ENCODE data around the gene MAGI2. TPM values are rescaled to one million over a fixed set of nuclear protein-coding genes. Genes with fewer than 3 reads are reported as not detected.

MAGI2 gene
- polyA plus RNA-seq, 3 donors = 35.4 to 39.1 (median 36.4) TPM

DNA sequence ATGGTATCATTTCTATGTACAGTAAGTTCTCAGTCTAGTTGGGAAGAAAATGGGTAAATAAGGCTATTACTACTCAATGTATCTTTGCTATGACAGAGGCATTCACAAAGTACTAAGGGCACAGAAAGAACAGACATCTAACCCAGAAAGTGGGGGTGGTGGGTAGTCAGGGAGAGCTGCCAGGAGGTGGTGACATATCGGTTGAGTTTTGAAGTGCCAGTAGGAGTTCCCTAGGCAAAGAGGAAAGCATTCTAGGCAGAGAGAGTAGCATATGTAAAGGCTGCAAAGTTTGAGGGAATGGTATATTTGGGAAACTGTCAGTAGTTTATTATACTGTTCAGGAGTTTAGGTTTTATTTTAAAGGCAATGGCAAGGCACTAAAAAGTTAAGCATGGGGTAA is 1372.1 kb downstream of the MAGI2 start:
- DNase-seq (ENCODE audit: low read depth in 3 of 3, low spot score in 2 of 3) = no peak

DNA sequence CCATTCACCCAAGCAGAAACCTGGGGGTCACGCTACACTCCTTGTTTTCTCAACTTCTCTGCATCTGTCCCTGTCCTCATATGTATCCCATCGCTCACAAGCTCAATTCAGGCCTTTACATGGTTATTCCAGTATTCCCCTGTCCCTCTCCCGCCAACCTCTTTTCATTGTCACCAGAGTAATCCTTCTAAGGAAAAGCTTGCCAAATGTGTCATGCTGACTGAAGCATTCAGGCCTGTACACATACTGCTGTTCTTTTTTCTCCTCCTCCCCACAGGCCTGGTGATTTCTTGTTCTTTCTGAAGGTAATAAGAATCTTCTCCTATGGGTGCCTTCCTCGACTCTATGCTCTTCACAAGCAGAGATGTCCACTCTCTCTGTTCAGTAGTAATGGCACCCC is 1372.7 kb downstream of the MAGI2 start:
- DNase-seq (ENCODE audit: low read depth in 3 of 3, low spot score in 2 of 3) = no peak

DNA sequence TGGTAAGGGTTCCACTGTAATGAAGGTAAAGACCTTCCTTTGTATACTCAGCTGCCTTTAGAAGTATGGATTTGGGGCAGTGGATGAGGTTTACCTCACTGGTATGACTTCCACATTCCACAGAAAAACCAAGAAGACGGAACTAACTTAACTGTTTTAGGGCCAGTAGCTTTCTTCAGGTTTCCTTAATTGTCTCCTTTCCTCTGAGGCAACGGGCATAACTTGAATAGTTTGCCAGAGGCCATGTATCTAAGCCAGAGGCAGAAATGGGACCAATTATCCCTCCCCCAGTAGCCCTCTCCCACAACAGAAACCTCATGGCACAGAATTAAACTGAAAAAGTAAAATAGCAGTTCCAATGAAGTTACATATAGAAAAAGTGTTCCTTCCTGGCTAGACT is 1373.2 kb downstream of the MAGI2 start:
- no peak for DNase-seq (ENCODE audit: low read depth in 3 of 3, low spot score in 2 of 3)

DNA sequence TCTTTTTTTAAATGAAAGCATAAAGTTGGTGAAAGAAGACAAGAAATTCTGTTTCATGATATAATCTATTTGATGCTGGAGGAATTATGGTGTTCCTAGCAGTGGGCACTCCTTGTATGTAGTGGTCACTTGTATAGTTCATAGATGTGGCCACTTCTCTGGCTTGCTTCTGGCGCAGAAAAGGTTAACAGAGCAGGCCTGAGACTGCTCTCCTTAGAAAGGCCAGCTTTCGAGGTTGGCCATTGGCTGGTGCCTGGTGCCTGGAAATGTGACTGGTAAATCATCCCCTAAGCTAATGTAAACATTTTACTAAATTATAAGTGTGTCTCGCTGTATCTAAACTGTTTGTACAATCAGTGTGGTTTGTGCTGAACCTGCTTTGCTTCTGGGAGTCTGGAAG is 1378.8 kb downstream of the MAGI2 start:
- no peak for DNase-seq (ENCODE audit: low read depth in 3 of 3, low spot score in 2 of 3)

DNA sequence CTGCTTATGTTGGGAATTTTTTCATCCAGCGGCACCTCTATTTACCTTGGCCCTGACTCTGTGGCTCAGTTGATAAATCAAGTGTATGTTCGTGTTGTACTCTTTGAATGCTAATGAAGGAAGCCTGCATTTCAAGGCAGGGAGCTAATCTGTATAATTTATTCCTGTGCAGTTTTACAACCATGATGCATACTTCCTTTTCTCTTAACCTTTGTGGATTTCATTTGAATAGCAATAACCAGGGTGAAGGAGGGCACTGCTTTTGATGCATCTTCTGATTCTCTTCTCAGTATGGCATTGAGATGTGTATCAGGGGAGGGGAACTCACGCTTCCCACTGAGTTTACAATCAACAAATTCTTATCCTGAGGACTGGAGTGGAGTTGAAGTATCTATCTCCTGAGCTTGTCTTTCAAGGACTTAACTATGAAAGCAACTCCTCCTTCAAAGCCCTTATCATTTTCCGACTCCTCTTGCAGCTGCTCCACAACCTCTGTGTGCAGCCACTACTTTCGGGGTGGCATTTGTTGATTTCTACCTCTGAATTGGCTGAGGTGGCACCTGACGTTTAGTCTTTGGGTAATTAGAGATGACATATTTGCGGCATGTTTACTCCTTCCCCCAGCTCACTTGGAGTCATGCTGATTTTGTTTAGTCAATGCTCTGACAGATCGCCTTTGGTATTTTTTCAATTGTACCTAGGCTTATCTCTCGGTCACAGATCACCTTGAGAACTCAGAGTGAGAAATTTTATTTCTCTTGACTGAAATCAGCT is 1379.7 kb downstream of the MAGI2 start:
- DNase-seq (ENCODE audit: low read depth in 3 of 3, low spot score in 2 of 3) = no peak

DNA sequence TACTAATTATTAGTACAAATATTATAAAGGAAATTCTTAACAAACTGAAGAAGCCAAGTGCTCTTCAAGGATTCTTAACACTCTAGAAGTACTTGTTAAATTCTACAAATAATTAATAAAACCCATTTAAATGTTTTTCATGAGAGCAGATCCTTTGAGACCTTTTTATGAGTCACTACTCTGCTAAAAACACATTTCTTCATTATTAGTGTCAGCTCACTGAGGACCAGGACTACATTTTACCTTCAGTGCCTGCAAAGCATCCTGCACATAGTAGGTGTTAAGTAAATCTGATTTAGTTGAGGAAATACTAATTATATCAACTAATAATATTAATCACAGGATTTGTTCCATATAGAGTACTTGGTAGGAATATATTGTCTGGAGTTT is 1381.3 kb downstream of the MAGI2 start:
- no peak for DNase-seq (ENCODE audit: low read depth in 3 of 3, low spot score in 2 of 3)

DNA sequence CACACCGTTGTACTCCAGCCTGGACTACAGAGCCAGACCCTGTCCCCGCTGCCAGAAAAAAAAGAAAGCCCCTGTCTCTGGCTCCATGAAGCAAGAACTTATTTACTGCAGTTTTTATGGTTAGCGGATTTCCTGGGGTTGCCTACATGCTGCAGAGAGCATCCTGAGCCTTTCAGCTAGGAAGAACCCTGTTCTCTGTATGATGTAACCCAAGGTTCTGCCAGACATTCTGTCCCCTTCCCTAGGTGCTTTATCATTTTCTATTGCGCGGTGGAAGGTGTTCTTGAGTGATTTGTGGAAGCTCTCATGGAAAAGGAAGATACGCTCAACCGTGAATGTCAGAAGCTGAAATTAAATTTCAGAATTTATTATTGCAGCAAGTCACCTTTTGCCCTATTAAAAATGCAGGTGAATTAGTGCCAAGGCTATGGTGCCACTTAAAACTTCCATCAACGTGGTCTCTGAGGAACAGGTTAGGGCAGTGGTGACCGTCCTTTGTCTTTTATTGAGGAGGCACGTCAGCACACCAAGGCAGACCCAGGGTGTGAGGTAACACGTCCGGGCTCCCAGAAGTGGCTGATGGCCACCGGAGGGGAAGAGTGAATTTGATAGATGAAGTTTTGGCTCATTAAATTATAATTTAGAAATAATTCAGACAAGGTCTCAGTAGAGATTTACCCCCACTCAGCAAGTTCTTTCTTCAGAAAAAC is 1381.8 kb downstream of the MAGI2 start:
- no peak for DNase-seq (ENCODE audit: low read depth in 3 of 3, low spot score in 2 of 3)

DNA sequence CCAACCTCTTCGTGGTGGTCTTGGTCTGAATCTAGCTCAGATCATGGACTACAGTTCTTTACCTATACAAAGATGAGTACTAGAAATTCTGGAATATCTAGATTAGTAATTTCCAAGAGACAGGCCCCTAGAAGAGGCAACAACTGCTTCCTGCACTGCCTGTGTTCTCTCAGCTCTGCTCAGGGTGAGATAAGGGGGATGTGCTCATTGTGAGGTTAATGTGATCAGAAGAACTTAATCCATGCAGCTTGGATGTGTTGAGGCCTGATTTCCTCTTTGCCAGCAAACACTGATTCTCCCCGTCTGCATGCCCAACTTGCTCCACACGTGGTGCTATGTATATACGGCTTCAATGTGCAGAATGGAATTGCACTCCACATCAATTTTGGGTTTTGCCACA is 1386.9 kb downstream of the MAGI2 start:
- no peak for DNase-seq (ENCODE audit: low read depth in 3 of 3, low spot score in 2 of 3)

DNA sequence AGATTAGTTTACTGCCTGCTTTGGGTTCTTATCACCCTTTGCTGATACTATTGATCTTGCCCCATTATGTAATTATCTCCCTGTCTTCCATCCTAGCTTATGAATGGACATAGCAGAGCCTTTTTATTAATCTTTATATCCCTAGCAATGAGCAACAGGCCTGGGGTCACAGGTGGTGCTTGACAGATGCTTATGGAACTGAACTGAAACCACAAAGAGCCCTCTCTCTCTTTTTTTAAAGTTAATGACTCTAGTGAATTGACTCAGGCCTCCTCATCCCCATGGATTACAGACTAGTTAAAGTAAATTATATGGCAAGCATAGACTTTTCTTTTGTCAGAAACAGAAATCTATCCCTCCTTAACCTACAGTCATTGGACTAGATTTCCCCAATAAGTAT is 1389.7 kb downstream of the MAGI2 start:
- no peak for DNase-seq (ENCODE audit: low read depth in 3 of 3, low spot score in 2 of 3)

DNA sequence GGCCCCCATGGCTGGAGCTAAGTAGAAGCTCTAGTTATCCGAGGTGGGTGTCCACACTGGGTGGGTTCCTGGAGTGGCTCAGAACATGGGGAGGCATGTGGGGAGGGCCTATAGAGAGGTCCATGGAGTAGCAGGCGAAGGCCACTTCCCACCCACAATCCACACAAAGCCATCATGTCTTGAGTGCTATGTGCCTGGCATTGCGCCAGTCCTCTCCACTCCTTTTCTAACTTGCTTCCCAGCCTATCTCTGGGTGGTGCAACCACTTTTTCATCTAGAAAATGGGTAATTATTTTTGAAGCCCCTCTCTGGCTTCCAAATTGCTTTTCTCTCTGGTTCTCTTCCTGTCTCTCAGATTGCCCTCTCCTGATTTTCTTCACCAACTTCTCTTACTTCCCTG is 1391.3 kb downstream of the MAGI2 start:
- DNase-seq (ENCODE audit: low read depth in 3 of 3, low spot score in 2 of 3) = no peak

DNA sequence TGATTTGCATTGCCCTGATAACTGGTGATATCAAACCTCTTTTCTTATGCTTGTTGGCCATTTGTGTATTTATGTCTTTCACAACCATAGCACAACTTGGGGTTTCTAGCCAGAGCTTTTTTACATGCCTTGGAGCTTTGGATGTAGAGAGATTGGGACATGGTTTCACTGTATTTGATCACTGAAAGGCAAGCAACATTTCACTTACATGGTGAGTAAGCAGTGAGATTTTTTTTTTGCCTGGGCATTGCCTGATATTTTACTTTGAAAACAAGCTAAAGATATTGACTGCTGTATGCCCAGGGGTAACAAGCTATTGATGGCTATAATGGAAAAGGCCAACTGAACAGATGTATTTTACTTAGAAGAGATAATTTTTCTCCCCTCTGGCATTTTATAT is 1395.9 kb downstream of the MAGI2 start:
- no peak for DNase-seq (ENCODE audit: low read depth in 3 of 3, low spot score in 2 of 3)

DNA sequence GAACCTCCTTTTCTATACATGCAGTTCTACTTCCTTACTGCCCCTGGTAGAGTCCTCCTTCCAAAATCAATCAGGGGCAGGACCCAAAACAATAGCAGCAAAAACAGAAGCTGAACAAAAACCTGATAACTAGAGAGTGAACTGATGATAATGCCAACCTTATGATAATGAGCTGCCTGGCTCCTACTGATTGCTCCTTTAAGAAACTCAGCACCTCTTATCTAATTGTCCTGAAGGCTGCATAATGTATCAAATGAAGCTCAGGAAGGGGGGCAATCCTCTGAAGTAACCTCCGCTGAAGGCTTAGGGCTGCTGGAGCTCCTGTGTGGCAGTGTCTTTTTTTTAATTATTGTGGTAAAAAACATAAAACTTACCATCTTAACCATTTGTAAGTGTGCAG is 1397.9 kb downstream of the MAGI2 start:
- DNase-seq (ENCODE audit: low read depth in 3 of 3, low spot score in 2 of 3) = no peak

DNA sequence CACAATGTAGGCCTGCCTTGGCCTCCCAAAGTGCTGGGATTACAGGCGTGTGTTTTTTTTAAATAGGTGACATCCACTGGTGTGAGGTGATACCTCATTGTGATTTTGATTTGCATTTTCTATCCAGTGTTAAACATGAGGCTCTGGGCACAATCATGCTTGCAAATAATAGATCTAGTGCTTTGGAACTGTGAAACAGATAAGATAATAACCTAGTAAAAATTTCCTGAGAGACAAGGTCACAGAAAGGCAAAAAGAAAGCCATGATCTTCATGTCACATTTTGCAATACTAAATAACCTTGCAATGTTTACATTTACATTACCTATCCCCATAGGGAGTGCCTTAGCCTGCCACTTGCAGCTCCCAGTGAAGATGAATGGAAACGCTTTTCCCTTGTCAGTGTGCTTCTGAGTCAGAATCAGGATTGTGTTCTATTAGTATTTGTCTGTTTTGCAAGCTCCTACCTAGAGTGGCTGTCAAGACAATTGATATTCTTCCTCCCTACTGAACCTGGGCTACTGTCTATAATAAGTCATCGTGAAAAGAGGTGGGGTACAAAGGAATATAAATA is 1398.4 kb downstream of the MAGI2 start:
- DNase-seq (ENCODE audit: low read depth in 3 of 3, low spot score in 2 of 3) = no peak

DNA sequence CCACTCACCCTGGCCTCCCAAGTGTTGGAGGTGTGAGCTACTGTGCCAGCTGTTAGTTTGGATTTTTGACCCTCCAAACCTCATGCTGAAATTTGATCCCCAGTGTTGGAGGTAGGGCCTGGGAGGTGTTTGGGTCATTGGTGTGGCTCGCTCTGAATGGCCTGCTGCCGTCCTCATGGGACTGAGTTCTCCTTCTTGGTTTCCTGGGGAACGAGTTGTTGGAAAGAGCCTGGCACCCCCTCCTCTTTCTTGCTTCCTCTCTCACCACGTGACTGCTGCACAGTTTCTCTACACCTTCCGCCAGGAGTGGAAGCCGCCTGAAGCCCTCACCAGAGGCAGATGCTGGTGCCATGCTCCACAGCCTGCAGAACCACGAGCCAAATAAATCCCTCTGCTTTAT is 1401.4 kb downstream of the MAGI2 start:
- no peak for DNase-seq (ENCODE audit: low read depth in 3 of 3, low spot score in 2 of 3)

DNA sequence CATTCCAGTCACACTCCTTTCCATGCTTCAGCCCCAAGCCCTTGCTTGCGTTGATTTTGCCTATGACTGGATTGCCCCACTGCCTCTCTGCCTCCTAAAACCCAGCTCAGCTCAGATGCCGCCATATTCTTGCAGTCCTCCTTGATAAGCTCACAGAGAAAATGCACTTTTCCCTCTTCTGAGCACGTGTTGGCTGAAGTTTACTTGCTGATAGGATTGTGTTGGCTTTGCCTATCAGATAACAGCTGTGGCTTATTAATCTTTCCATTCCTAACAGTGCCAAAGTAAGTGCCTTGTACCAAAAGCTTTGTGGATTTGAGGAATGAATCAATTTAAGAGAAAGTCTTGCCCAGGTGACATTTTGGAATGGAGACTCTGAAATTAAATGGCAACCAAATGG is 1405.7 kb downstream of the MAGI2 start:
- DNase-seq (ENCODE audit: low read depth in 3 of 3, low spot score in 2 of 3) = no peak

DNA sequence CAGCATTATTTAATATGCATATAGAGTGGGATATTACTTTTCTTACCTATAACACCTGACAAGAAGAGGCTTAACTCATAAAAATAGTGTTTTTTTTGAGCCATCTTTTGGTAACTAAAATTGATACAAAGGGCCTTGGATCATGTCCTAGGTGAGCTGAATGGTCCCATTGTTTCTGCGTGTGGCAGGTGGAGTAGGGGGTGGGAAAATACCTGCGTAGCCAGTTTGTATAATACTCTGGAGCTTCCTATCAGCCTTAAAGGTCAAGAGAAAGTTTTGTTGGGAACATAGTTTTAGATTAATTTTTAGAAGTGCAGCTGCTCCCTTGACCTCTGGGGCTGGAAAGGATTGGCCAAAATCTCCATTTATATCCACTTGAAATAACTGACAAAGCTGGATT is 1410.3 kb downstream of the MAGI2 start:
- DNase-seq (ENCODE audit: low read depth in 3 of 3, low spot score in 2 of 3) = no peak

DNA sequence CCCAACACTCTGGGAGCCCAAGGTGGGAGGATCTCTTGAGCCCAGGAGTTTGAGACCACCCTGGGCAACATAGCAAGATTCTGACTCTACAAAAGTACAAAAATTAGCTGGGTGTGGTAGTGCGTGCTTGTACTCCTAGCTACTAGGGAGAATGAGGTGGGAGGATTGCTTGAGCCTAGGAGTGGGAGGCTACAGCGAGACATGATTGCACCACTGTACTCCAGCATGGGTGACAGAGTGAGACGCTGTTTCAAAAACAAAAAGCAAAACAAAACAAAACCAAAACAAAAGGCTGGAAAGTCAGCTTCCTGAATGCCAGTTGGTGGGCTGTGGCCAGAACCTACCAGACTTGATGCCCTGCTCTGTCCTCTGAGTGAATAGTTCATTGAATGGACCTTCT is 1412.0 kb downstream of the MAGI2 start:
- DNase-seq (ENCODE audit: low read depth in 3 of 3, low spot score in 2 of 3) = no peak

DNA sequence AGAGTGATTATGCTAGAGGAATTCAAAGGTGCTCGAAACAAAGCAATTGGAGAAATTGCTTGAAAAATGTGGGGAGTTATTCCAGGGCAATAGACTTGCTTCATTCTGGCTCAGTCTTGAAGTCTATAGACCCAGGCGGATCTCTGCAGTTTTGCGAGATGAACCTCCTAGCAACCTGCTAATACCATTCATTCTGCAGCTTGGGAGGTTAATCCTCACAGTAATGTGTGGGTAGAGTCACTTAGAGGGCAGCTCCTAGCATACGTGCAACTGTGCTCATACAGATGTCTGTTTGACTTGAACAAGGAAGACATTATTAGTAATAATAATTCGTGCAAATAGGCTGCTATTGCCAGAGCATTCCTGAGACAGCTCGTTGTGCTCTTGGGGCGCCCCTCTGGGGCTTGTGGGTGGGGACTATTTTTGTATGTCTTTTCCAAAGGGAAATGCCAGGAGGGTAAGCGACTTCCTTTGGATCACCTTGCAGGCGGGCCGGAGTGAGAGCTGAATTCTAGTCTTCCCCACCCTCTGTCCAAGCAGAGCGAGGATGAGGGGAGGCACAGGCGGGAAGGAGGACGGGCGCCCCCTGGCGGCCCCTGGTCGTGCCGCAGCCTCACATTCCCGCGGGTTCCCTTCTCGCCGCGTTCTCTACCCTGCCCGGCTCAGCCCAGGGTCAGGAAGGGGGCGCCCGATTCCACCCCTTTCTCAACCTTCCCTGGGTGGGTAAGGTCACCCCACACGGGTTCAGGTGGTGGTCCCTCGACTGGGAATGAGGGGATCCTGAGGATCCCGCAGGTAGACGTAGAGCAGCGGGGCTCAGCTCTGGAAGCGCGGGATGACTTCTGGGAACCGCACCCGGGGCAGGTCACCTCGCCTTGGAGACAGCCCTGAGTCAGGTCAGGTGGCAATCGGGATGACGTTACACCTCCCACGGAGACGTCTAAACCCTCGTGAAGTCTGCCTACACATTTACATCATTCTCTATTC is 1413.4 kb downstream of the MAGI2 start:
- no peak for DNase-seq (ENCODE audit: low read depth in 3 of 3, low spot score in 2 of 3)

DNA sequence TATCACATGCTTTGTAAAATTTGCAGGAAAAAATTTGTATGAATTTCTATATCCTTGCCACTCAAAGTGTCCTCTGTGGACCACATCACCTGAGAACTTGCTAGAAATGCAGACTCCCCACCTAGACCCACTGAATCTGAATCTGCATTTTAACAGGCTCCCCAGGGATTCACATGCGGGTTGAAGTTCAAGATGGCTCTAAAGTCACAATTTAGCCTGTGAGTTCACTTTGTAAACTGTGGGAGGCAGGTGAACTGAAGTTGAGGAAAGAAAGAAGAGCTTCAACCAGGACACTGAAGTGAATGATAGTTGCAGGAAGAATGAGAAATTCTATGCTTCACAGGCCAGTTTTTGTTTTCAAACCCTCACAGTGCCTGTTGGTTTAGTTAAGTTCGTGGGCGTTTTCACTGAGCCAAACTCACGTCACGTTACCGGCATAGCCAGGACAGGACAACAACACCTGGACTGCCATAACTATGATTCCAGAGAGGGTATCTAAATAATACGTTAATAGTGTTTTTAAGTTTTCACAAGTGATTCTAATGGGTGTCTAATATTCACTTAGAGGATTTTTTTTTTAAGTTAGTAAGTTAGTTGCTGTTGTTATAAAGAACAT is 1414.9 kb downstream of the MAGI2 start:
- no peak for DNase-seq (ENCODE audit: low read depth in 3 of 3, low spot score in 2 of 3)

DNA sequence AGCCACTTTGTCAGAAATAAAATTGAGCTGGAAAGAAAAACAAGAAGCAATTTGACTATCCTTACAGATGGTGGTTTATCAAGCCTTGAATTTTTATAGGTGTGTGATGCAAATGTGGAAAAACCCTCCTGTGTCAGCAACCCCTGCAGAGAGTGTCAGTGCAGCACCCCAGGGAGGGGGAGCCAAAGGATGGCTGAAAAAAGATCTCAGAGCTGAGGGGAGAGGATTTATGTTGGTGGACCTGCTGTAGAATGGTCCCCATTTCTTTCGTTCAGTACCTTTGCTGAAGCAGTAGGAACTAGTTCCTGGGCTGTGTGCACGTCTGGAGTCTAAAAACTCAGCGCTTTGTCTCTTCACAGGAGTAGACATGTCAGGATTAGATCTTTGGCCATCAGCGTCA is 1415.9 kb downstream of the MAGI2 start:
- DNase-seq (ENCODE audit: low read depth in 3 of 3, low spot score in 2 of 3) = no peak

DNA sequence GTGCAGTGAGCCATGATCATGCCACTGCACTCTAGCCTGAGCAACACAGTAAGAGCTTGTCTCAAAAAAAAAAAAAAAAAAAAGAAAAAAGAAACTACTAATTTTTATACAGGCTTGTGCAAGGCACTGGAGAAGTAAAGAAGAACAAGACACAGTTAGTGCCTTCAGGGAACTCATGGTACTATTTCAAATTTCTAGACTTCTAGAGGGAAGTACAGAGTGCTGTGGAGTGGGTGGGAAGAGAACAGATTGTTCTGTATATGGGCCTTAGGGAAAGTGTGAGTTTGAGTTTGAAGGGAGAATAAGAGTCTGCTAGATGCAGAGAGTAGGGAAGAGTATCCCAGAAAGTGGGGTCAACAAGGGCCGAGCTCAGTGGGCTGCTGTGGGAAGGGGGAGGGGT is 1420.1 kb downstream of the MAGI2 start:
- DNase-seq (ENCODE audit: low read depth in 3 of 3, low spot score in 2 of 3) = no peak

Measured in right renal cortex interstitium (tissue), 3 donors.